ENCODE data around the gene DGCR6L. TPM values are rescaled to one million over a fixed set of nuclear protein-coding genes. Genes with fewer than 3 reads are reported as not detected.
"Not testable (repeated sequence)": the region's sequence is repeated elsewhere in the genome, so short reads cannot be mapped to it uniquely, and the experiment has no call there.

The DGCR6L gene
- polyA plus RNA-seq, 4 donors, result 47.2 to 80.1 (median 53.8) TPM

- H3K4me1 ChIP-seq (ENCODE audit: control insufficient read depth in 3 of 3, insufficient read depth in 2 of 3, low read depth in 1 of 3, low read length in 2 of 3), result peaks cover 0 to under 1% (median 0%) of the 10 kb centered on the region in 3 donors
- no peaks in the 10 kb centered on the region for H3K36me3 ChIP-seq (ENCODE audit: control insufficient read depth in 3 of 3, insufficient read depth in 2 of 3, low read depth in 1 of 3, low read length in 3 of 3)
- 64 to 72% (median 69%) methylated on average over 12 of the region's 12 CpGs for WGBS, 3 donors
- FAIRE-seq, result no peak
- no peaks in the 10 kb centered on the region for H3K27me3 ChIP-seq (ENCODE audit: control insufficient read depth in 3 of 3, insufficient read depth in 3 of 3, low read length in 3 of 3)
- no peak overlapping the region for H3K4me3 ChIP-seq (ENCODE audit: low read depth in 1 of 3, low read length in 3 of 3)
- no peaks in the 10 kb centered on the region for H3K9me3 ChIP-seq (ENCODE audit: control insufficient read depth in 2 of 2, insufficient read depth in 1 of 2, low read depth in 1 of 2, low read length in 1 of 2)
- DNase-seq, result no peak
- H3K27ac ChIP-seq (ENCODE audit: low read depth in 1 of 3, low read length in 2 of 3), result no peak overlapping the region
Measured at GRCh38 chr22:20273758-20274181, 46.1 kb downstream of the DGCR6L start.

- Histone ChIP-seq H3K4me1 (ENCODE audit: control insufficient read depth in 3 of 3, insufficient read depth in 2 of 3, low read depth in 1 of 3, low read length in 2 of 3) (peaks cover 0 to 5% (median 0%) of the 10 kb centered on the region in 3 donors), H3K27me3 (ENCODE audit: control insufficient read depth in 3 of 3, insufficient read depth in 3 of 3, low read length in 3 of 3) (no peaks in the 10 kb centered on the region), H3K9me3 (ENCODE audit: control insufficient read depth in 2 of 2, insufficient read depth in 1 of 2, low read depth in 1 of 2, low read length in 1 of 2) (no peaks in the 10 kb centered on the region), H3K36me3 (ENCODE audit: control insufficient read depth in 3 of 3, insufficient read depth in 2 of 3, low read depth in 1 of 3, low read length in 3 of 3) (no peaks in the 10 kb centered on the region), H3K4me3 (ENCODE audit: low read depth in 1 of 3, low read length in 3 of 3) (no peak overlapping the region), H3K27ac (ENCODE audit: low read depth in 1 of 3, low read length in 2 of 3) (no peak overlapping the region)
- WGBS, 3 donors, result 78 to 83% (median 83%) methylated on average over 13 of the region's 13 CpGs
- DNase-seq, result no peak
- no peak for FAIRE-seq
Measured at GRCh38 chr22:20272700-20273099, 47.2 kb downstream of the DGCR6L start.

- FAIRE-seq, result no peak
- Histone ChIP-seq H3K9me3 (ENCODE audit: control insufficient read depth in 2 of 2, insufficient read depth in 1 of 2, low read depth in 1 of 2, low read length in 1 of 2) (no peaks in the 10 kb centered on the region), H3K4me3 (ENCODE audit: low read depth in 1 of 3, low read length in 3 of 3) (no peak overlapping the region), H3K27ac (ENCODE audit: low read depth in 1 of 3, low read length in 2 of 3) (no peak overlapping the region), H3K27me3 (ENCODE audit: control insufficient read depth in 3 of 3, insufficient read depth in 3 of 3, low read length in 3 of 3) (peaks cover 0 to 4% (median 0%) of the 10 kb centered on the region in 3 donors), H3K4me1 (ENCODE audit: control insufficient read depth in 3 of 3, insufficient read depth in 2 of 3, low read depth in 1 of 3, low read length in 2 of 3) (peaks cover 0 to 9% (median 0%) of the 10 kb centered on the region in 3 donors), H3K36me3 (ENCODE audit: control insufficient read depth in 3 of 3, insufficient read depth in 2 of 3, low read depth in 1 of 3, low read length in 3 of 3) (no peaks in the 10 kb centered on the region)
- no peak for DNase-seq
- 87 to 90% (median 88%) methylated on average over 9 of the region's 9 CpGs for WGBS, 3 donors
Measured at GRCh38 chr22:20272174-20272573, 47.7 kb downstream of the DGCR6L start.

- H3K4me3 ChIP-seq (ENCODE audit: low read depth in 1 of 3, low read length in 3 of 3), result no peak overlapping the region
- FAIRE-seq, result no peak
- no peaks in the 10 kb centered on the region for H3K36me3 ChIP-seq (ENCODE audit: control insufficient read depth in 3 of 3, insufficient read depth in 2 of 3, low read depth in 1 of 3, low read length in 3 of 3)
- H3K27me3 ChIP-seq (ENCODE audit: control insufficient read depth in 3 of 3, insufficient read depth in 3 of 3, low read length in 3 of 3), result peaks cover 0 to 6% (median 0%) of the 10 kb centered on the region in 3 donors
- DNase-seq, result no peak
- H3K4me1 ChIP-seq (ENCODE audit: control insufficient read depth in 3 of 3, insufficient read depth in 2 of 3, low read depth in 1 of 3, low read length in 2 of 3), result peaks cover 0 to 12% (median 0%) of the 10 kb centered on the region in 3 donors
- H3K9me3 ChIP-seq (ENCODE audit: control insufficient read depth in 2 of 2, insufficient read depth in 1 of 2, low read depth in 1 of 2, low read length in 1 of 2), result no peaks in the 10 kb centered on the region
- 82 to 91% (median 83%) methylated on average over 12 to 14 of the region's 14 CpGs for WGBS, 3 donors
- no peak overlapping the region for H3K27ac ChIP-seq (ENCODE audit: low read depth in 1 of 3, low read length in 2 of 3)
Measured at GRCh38 chr22:20271114-20271994, 48.5 kb downstream of the DGCR6L start.

GRCh38 chr22:20270190-20271113, 49.4 kb downstream of the DGCR6L start:
- H3K27me3 ChIP-seq (ENCODE audit: control insufficient read depth in 3 of 3, insufficient read depth in 3 of 3, low read length in 3 of 3); DNase-seq; H3K4me3 ChIP-seq (ENCODE audit: low read depth in 1 of 3, low read length in 3 of 3): not testable (repeated sequence)

GRCh38 chr22:20269673-20270072, 50.2 kb downstream of the DGCR6L start:
- not testable (repeated sequence) for H3K4me3 ChIP-seq (ENCODE audit: low read depth in 1 of 3, low read length in 3 of 3); DNase-seq; H3K36me3 ChIP-seq (ENCODE audit: control insufficient read depth in 3 of 3, insufficient read depth in 2 of 3, low read depth in 1 of 3, low read length in 3 of 3); H3K27ac ChIP-seq (ENCODE audit: low read depth in 1 of 3, low read length in 2 of 3); FAIRE-seq; H3K9me3 ChIP-seq (ENCODE audit: control insufficient read depth in 2 of 2, insufficient read depth in 1 of 2, low read depth in 1 of 2, low read length in 1 of 2); H3K27me3 ChIP-seq (ENCODE audit: control insufficient read depth in 3 of 3, insufficient read depth in 3 of 3, low read length in 3 of 3)
- peaks cover 0 to 12% (median 0%) of the 10 kb centered on the region in 3 donors for H3K4me1 ChIP-seq (ENCODE audit: control insufficient read depth in 3 of 3, insufficient read depth in 2 of 3, low read depth in 1 of 3, low read length in 2 of 3)
- WGBS, 3 donors, result 68 to 82% (median 80%) methylated on average over 7 to 8 of the region's 8 CpGs

More at GRCh38 chr22:20270190-20271113, 49.4 kb downstream of the DGCR6L start:
- not testable (repeated sequence) for FAIRE-seq; H3K36me3 ChIP-seq (ENCODE audit: control insufficient read depth in 3 of 3, insufficient read depth in 2 of 3, low read depth in 1 of 3, low read length in 3 of 3); H3K9me3 ChIP-seq (ENCODE audit: control insufficient read depth in 2 of 2, insufficient read depth in 1 of 2, low read depth in 1 of 2, low read length in 1 of 2); H3K27ac ChIP-seq (ENCODE audit: low read depth in 1 of 3, low read length in 2 of 3)
- 69 to 77% (median 75%) methylated on average over 17 to 23 of the region's 23 CpGs for WGBS, 3 donors
- peaks cover 0 to 12% (median 0%) of the 10 kb centered on the region in 3 donors for H3K4me1 ChIP-seq (ENCODE audit: control insufficient read depth in 3 of 3, insufficient read depth in 2 of 3, low read depth in 1 of 3, low read length in 2 of 3)

GRCh38 chr22:20269201-20269600, 50.7 kb downstream of the DGCR6L start:
- FAIRE-seq; DNase-seq; H3K27me3 ChIP-seq (ENCODE audit: control insufficient read depth in 3 of 3, insufficient read depth in 3 of 3, low read length in 3 of 3); H3K36me3 ChIP-seq (ENCODE audit: control insufficient read depth in 3 of 3, insufficient read depth in 2 of 3, low read depth in 1 of 3, low read length in 3 of 3); H3K27ac ChIP-seq (ENCODE audit: low read depth in 1 of 3, low read length in 2 of 3); H3K4me3 ChIP-seq (ENCODE audit: low read depth in 1 of 3, low read length in 3 of 3); H3K9me3 ChIP-seq (ENCODE audit: control insufficient read depth in 2 of 2, insufficient read depth in 1 of 2, low read depth in 1 of 2, low read length in 1 of 2): not testable (repeated sequence)
- H3K4me1 ChIP-seq (ENCODE audit: control insufficient read depth in 3 of 3, insufficient read depth in 2 of 3, low read depth in 1 of 3, low read length in 2 of 3), result peaks cover 0 to 12% (median 0%) of the 10 kb centered on the region in 3 donors
- 67 to 93% (median 91%) methylated on average over 2 to 4 of the region's 4 CpGs for WGBS, 3 donors
